ENCODE measurements around the gene TOR1AIP2.
A peak's percentile ranks its signal among the peaks of the same experiment; 100 is the strongest.
"Not testable (repeated sequence)": the region's sequence is repeated elsewhere in the genome, so short reads cannot be mapped to it uniquely, and the experiment has no call there.

The TOR1AIP2 gene

DNA sequence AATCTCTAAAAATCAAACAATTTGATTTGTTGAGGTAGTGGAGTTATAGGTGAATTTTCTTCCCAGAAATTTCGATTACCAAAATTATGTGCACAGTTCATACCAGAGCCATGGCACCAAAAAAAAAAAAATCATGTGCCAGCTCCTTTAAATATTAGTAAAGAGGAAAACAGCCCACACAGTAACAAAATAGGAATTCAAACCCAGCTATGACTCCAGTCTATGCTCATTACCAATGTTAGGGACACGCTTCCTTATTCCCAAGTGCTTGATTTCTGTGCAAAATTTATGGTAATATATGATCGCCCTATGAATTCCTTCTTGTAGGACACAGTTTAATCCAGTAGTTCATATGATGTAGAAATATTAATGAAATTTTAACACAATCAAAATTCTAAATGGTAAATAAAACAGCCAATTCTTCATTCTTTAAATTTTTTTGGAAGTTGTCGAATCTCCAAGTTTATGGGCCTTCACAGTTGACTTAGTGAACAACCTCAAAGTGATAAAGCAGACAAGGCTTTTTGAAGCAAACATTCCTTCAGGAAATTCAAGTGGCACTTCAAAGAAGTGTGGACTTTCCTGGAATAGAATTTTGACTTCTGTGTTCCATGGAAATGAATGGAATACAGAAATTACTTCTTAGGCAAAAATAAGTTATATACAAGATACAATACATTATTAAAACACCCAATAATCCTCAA lies 1.9 kb downstream of the TOR1AIP2 start:
- DNase-seq: no peak

DNA sequence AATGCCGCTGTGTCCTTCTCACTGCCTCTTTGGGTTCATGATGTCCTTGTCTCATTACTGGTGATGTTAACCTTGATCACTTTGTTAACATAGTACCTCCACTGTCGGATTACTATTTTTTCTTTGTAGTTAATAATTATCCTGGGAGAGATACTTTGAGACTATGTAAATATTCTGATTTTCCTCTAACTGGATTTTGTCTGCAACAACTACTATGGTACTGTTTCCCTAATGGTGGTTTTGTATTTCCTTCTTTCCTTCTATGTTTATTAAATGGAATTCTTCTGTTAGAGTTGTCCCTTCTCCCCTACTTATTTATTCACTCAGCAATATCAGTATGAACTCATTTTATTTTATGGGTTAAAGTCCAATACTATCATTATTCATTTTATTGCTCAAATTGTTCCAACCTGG lies 4.2 kb downstream of the TOR1AIP2 start:
- DNase-seq: no peak

DNA sequence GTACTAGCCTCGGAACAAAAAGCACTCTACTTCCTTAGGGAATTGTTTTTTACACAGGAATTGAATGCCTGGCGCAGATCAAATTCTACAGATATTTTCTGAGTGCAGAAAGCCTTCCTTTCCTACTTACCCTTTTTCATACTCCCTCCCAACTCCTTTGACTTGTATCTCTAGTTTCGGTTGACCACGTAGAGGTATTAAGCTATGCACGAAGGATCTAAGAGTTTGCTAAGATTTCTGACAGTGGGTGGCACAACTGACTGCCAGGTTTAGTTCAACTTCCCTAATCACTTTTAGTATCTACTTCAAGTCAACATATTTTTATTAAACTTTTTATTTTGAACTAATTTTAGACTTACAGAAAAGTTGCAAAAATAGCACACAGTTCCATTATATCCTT lies 5.0 kb downstream of the TOR1AIP2 start:
- DNase-seq: no peak

DNA sequence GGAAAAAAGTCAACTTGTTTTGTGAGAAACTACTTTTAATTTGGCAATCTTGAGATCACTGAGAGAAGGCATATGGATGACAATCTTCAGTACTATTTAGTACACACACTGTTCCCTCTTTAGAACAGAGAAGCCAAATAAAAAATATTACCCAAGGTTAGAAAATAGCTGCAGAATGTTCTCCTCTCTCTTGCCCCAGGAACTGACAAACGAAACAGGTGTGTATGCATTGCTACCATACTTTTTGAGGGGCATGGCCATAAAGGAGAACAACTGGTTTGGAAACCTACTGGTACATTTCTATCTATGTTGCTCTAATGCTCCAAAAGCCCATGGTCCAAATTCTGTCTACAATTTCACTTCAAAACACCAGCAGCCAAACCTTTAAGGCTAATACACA lies 5.7 kb downstream of the TOR1AIP2 start:
- no peak for DNase-seq

DNA sequence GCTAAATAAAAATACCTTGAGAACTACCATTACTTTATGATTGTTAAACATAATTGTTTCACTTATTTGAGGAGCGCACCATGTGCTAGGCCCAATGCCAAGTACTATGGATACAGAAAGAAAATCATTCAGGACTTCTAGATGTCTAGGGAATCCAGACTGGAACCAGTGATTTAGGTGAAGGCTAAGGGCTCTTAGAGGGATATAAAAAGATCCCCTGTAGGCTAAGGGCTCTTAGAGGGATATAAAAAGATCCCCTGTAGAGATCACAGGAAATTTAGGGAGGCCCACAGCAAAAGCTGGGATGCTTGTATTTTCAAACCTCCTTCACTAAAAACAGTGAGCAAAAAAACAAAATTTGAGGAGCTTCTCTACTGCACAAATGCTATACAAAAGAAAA lies 6.7 kb downstream of the TOR1AIP2 start:
- DNase-seq: no peak

DNA sequence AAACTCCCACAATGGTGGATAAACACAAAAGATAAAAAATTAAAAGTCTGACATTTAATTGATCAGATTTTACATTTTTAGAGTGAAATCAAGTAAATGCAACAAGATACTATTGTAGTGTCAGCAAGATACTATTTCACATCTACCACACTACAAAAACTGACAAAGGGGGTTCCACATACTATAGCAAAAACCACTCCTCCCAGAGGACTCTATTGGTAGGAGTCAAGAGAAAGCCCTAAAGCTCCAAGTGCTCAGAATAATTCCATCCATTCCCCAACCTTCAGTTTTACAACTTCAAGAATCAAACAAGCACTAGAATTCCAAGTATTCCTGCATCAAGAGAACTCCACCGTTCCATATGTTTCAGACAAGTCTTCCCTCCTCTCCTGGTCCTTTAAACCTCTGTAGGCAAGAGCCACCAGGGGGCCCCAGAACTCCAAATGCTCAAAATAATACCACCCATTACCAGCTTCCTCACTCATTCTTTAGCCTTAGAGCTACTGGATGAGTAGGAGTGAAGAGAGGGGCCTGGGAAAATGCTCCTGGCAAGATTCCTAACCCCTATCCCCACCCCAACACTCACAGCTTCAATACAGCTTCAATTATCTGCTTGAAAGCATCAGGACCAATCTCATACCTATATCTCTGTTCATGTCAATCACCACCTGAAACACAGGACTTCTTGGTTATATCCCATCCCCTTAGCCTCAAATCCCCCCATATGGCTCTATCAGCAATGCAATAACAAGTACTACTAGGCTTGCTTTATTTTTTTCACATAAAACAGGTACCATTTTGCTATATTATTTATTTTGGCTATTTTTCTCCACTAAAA lies 9.9 kb downstream of the TOR1AIP2 start:
- DNase-seq: peak; percentile 43 to 55

DNA sequence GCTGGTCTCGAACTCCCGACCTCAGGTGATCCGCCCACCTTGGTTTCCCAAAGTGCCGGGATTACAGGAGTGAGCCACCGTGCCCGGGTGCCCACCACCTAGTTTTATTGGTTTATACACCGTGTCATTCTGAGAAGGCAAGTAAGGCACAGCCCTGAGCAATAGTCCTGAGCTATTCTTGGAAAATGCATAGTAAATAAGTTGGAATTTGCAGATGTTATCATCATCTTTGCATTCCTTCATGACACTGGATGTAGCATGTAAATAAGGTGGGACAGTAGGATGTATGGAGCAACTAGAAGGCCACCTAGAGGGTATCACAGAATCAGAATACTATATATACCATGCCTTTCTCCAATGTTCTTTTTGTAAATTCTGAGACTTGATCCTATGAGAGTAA lies 11.0 kb downstream of the TOR1AIP2 start:
- no peak for DNase-seq

DNA sequence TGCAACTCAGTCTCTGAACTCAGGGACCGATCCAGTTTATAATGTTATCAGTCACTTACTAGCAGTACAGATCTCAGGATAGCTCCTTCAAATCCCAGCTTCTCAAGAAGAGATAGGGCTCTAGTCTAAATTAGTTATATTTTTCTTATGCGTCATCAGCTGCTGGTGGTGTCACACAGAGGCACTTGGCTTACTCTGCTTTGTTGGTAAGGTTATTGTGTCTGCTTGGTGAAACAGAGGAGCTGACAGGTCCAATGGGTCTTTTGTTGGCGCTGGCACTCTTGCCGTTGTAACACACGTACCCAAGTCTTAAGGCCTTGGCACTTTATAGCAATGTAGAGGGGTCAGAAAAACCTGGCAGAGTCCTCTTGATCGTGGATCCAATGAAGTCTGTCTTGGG lies 12.2 kb downstream of the TOR1AIP2 start:
- DNase-seq: no peak

DNA sequence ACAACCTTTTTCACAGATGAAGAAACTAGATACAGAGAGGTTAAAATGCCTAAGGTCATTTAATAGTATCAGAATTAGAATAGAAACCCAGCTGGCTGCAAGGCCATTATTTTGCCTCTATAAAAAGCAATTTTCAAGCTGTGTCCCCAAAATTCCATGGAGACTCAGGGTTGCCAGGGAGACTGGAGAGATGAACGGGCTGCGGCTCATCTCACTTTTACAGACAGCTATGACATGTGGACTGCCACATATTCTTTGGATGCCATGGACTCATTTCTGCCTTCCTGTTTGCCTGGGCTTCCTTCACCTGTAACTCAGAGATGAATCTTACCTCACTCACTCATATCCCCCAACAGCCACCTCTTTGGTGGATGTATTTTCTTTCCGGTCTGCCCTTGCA lies 17.0 kb downstream of the TOR1AIP2 start:
- DNase-seq: no peak

DNA sequence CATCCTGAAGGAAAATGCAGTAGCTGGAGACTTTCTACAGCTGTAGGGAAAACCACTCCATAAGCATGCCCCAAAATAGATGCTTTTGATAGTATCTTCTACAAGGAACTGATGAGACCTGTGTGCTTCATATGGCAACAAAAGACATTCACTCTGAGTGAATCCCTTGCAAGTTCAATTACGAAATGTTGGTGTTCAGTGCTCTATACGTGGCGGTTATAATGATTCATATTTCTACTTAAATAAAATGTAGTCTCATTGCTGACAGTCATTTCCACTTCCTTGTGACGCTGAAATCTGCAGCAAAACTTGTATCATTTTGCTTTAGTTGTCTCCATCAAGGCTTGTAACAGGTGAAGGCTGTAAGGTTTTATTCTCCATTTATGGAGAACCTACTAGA lies 20.6 kb downstream of the TOR1AIP2 start:
- no peak for DNase-seq

DNA sequence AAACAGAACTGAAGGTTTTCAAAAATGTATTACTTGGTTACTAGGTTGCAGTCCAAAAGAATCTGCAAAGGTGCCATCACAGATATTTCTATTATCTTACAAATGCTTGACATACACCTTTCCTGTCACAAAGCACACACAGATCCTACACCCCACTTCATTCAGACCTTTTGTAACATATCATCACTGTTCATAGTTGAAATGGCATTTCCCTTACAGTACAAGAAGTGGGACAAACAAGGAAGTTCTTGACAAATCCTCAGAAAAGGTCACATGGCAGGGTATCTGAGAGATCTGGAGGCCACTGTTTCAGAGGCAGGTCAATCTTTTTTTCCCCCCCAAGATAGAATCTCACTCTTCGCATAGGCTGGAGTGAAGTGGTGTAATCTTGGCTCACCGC lies 21.3 kb downstream of the TOR1AIP2 start:
- DNase-seq: no peak

DNA sequence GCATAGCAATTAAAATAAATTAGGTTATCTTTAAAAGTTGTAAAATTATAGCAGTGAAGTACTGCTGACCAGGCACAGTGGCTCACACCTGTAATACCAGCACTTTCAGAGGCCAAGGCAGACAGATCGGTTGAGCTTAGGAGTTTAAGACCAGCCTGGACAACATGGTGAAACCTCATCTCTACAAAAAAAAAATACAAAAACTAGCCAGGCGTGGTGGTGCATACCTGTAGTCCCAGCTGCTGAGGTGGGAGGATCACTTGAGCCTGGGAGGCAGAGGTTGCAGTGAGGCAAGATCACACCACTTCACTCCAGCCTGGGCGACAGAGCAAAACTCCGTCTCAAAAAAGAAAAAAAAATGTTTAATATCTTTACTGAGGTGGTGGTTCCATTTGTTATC lies 21.8 kb downstream of the TOR1AIP2 start:
- not testable (repeated sequence) for DNase-seq

DNA sequence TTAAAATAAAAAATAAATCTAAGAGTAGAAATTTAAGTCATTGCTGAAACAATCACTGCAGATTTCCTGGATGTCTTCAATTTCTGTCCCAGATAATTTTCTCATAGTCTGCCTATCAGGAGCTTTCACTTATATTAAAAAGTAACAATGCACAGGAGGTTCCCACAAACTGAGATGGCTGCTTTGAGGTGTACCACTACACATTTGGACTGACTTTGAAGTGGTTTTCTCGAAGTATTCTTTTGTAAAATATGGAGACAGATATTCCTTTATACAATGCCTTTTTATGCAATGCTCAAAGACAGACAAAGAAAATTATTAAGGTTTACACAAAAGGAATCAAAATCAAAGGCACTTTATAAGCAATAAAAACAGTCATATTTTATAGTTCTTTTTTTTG lies 24.5 kb downstream of the TOR1AIP2 start:
- no peak for DNase-seq

DNA sequence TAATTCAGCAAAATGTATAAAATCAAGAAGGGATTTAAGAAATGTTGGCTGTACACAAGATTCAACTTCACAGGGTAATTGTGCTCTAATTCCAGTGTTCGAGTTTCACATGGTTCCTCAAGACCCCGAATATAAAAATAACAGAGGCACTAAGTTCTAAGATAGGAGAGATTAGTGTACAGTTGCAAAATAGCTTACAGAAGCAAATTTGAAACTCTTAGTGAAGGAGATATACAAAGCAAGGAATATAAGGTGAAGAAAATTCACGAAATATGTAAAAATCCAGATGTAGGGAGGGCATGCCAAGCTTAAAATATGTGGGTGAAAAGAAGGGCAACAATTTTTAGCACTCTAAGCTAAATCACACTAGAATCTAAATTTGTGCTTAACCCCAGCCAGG lies 29.4 kb downstream of the TOR1AIP2 start:
- DNase-seq: no peak

DNA sequence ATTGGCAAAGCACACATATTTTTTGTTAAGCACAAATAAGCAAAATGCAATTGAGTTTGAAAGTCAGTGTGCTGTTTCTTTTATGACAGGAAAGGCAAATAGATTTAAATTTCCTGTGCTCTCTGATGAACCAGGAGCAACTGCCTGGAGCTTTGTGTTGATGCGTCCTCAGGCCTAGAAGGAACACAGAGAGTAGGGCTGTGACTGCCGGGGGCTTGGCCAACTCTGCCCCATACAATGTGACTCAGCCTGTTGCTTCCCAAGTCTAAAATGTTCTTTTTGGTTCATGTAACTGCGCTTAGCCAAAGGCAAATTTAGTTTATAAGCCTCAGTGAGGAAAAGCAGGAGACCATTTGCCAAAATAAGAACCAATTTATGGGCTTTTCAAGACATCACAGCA lies 37.5 kb downstream of the TOR1AIP2 start:
- no peak for DNase-seq

DNA sequence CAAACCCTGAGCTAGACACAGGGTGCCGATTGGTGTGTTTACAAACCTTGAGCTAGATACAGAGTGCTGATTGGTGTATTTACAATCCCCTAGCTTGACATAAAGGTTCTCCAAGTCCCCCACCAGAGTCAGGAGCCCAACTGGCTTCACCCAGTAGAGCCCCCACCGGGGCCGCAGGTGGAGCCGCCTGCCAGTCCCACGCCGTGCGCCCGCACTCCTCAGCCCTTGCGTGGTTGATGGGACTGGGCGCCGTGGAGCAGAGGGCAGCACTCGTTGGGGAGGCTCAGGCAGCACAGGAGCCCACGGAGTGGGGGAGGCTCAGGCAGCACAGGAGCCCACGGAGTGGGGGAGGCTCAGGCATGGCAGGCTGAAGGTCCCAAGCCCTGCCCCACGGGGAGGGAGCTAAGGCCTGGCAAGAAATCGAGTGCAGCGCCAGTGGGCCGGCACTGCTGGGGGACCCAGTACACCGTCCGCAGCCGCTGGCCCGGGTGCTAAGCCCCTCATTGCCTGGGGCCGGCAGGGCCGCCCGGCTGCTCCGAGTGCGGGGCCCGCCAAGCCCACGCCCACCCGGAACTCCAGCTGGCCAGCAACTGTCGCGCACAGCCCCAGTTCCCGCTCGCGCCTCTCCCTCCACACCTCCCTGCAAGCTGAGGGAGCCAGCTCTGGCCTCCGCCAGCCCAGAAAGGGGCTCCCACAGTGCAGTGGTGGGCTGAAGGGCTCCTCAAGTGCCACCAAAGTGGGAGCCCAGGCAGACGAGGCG lies 40.7 kb downstream of the TOR1AIP2 start:
- not testable (repeated sequence) for DNase-seq

DNA sequence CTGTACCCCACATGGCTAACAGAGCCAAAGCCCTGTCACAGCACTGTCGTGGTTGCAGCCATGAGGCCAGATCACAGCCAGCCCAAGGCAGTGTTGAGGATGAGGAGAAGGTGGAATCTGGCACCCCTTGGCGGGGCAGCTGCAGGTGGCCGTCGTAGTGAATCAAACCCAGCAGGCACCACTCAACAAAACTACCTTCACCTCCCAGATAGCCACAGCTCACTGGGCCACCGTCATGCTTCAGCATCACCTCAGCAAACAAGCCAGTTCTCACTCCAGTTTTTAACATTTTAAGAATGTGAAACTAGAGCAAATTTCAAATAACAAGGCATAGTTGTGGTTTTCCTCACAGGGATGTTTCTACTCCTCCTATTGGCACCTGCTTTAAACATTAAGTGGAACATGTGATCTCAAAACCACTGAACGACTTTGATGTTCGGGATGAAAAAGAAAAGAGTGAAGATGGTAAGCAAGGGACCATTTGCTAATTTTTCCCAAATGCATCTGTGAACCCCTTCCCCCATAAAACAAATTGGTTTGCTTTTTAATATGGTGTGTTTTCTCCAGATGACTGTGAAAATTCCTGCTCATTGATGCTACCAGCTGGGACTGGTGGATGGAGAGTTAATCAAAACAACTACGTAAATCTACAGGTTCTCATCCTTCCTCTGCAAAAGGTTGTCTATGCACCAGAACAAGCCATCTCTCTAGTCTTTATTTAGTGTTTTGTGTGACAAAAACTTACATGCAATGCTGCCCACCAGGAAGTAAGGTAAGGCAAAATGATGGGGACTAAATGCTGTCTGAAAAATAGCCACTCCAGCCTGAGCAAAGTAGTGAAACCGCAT lies 45.5 kb downstream of the TOR1AIP2 start:
- DNase-seq: peak in 1 of 2 experiments; percentile 18

DNA sequence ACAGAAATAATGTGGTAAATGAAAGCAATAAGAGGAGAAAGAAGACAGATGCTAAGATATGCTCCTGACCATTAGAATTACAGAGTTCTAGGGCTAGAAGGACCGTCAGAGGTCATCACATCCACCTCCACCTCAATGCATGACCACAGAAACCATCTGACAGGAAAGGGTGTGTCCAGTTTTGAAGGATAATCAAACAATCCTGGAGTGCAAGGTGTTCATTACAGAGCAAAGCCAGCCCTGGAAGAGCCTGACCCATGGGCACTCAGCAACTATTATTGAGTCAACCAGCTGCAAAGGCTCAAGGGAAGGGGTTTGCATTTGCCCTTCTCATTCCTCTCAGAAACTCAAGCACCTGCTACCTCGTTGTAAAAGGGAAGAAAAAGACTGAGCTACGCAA lies 46.4 kb downstream of the TOR1AIP2 start:
- no peak for DNase-seq

DNA sequence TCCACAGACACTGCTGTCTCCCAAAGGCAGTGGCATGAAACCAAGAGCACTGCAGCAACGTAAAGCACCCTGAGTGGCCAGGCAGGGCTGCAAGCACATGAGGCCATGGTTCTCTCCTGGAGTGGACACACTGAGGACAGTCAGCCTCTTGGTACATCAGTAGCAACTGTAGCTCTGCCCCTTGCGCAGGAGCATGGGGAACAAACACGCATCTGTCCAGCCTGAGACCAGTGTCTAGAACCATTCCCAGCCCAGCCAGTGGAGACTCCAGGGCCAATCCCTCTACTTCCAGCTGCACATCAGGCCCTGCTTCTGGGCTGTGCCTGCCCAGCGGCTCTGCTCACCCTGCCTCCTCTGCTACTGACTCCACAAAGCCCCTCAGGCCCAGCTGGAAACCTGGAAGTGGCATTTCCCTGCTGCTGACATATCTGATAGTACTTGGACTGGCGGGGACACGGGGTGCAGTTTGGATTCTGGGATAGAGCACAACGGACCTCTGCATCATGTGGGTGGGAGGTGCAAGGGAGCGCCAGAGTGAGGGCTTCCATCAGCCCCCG lies 49.0 kb downstream of the TOR1AIP2 start:
- DNase-seq: no peak

DNA sequence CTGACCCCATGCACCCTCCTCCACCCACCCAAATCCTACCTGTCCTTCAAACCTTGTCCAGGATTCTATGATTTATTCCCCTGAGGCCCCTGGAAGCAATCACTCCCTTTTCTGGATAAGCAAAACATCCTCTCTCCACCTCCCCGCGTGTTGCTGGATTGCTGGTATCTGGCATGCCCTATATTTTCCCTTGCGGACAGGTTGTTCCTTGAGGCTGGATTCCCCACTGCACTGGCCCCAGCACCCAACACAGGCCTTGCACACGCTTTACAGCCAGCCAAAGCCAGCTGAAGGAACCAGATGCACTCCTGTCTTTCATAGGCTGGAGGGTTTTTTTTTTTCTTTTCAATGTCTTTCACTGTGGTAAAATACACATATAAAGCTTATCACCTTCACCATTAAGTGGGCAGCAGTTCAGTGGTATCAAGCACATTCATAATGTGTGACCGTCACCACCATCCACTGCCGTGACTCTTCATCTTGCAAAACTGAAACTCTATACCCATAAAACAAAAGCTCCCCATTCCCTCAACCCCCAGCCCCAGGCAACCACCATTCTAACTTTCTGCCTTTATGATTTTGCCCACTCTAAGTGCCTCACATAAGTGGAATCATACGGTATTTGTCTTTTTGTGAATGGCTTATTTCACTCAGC lies 50.9 kb downstream of the TOR1AIP2 start:
- DNase-seq: no peak

DNA sequence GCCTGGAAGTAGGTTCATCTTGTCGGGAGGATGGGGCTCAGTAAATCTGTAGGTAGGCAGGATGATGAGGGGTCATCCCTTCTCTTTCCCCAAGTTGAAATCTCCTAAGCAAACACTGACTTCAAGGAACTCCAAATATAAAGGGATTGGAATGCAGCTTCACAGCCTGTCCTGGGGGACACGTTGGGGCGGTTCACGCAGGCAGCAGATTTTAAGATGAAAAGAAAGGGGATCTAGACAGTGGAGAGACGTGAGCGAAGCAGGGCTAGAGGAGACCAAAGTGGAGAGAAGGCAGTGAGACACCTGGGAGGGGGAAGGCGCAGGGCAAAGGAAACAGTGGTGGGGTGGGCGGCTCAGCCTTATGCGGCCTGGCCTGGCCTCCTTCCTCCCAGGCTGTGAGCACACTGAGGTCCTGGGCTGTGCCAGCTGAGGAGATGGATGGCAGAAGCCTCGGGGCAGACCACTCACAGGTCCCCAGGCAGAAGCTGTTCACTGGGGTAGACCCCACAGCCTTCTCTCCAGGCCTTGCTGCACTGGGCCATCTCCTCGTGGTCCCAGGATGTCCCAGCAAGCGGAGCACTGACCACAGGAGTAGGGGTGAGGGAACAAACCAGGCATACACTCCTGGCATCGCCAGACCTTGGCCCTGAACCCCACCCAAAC lies 51.7 kb downstream of the TOR1AIP2 start:
- no peak for DNase-seq

All from activated CD4-positive, alpha-beta T cell treated with anti-CD3 and anti-CD28 coated beads, Interleukin-2, amount 50 U/mL, for 48 hours (primary cell).